GM06990 (cell line): ENCODE results near the gene POU2AF2.

ENCODE experiments used
- DNase-seq: peaks from one replicate; pipeline ENCODE4 v3.0.0-alpha.2; 2011; ENCODE audit not compliant: insufficient read length; ENCODE audit errors: extremely low read depth
- H3K27me3 ChIP-seq: replicated peaks from 2 replicates; pipeline ENCODE4 v1.6.0; 2011; ENCODE audit warnings: low read length; ENCODE audit not compliant: control insufficient read depth, insufficient read depth
- H3K36me3 ChIP-seq: 2 replicates; pipeline ENCODE4 v1.5.1; 2011; ENCODE audit warnings: low read length; ENCODE audit not compliant: control insufficient read depth, insufficient read depth
- H3K4me3 ChIP-seq: replicated peaks from 2 replicates; pipeline ENCODE4 v1.5.1; 2011; ENCODE audit warnings: low read depth, mild to moderate bottlenecking, control low read depth, low read length
- CTCF ChIP-seq: IDR thresholded peaks from 2 replicates; pipeline ENCODE4 v1.5.1; 2011; ENCODE audit warnings: low read length, control low read depth, mild to moderate bottlenecking, inconsistent platforms; ENCODE audit not compliant: insufficient read depth, poor library complexity, severe bottlenecking

The POU2AF2 gene

GRCh38 chr11:111225881-111226280, 19.6 kb upstream of the POU2AF2 start:
- no peak for DNase-seq
- H3K27me3 ChIP-seq: no peaks in the 10 kb centered on the region
- no peaks in the 10 kb centered on the region for H3K36me3 ChIP-seq
- no peak for TF ChIP-seq CTCF
- no peak overlapping the region for H3K4me3 ChIP-seq

- DNase-seq: no peak
- TF ChIP-seq CTCF: no peak
- Histone ChIP-seq H3K36me3 (no peaks in the 10 kb centered on the region), H3K27me3 (no peaks in the 10 kb centered on the region; the same call in none of the 2 replicates), H3K4me3 (no peak overlapping the region)
These were observed 15.9 kb upstream of the POU2AF2 start for GRCh38 chr11:111229604-111230003.

GRCh38 chr11:111230122-111230465, 15.4 kb upstream of the POU2AF2 start:
- Histone ChIP-seq H3K27me3 (no peaks in the 10 kb centered on the region; the same call in none of the 2 replicates), H3K4me3 (no peak overlapping the region), H3K36me3 (no peaks in the 10 kb centered on the region)
- no peak for TF ChIP-seq CTCF
- DNase-seq: no peak

GRCh38 chr11:111231836-111232235, 13.7 kb upstream of the POU2AF2 start:
- Histone ChIP-seq H3K4me3 (no peak overlapping the region), H3K27me3 (no peaks in the 10 kb centered on the region; the same call in none of the 2 replicates), H3K36me3 (no peaks in the 10 kb centered on the region)
- TF ChIP-seq CTCF: no peak
- DNase-seq: no peak

GRCh38 chr11:111236383-111236782, 9.1 kb upstream of the POU2AF2 start:
- H3K4me3 ChIP-seq: no peak overlapping the region
- no peak for DNase-seq
- TF ChIP-seq CTCF: no peak
- no peaks in the 10 kb centered on the region for H3K36me3 ChIP-seq
- H3K27me3 ChIP-seq: no peaks in the 10 kb centered on the region; the same call in none of the 2 replicates

GRCh38 chr11:111237926-111238325, 7.6 kb upstream of the POU2AF2 start:
- no peak for TF ChIP-seq CTCF
- no peaks in the 10 kb centered on the region for H3K36me3 ChIP-seq
- no peak for DNase-seq
- no peaks in the 10 kb centered on the region; the same call in none of the 2 replicates for H3K27me3 ChIP-seq
- no peak overlapping the region for H3K4me3 ChIP-seq
